ENCODE measurements around the gene ADGRG3.

Gene ADGRG3

GRCh38 chr16:57682809-57683635 is 14.9 kb downstream of the ADGRG3 start:
- no peak for DNase-seq

GRCh38 chr16:57683636-57684545 is 15.8 kb downstream of the ADGRG3 start:
- DNase-seq: no peak

- DNase-seq: no peak
These were observed 16.7 kb downstream of the ADGRG3 start for GRCh38 chr16:57684626-57685358.

- no peak for DNase-seq
These were observed 17.5 kb downstream of the ADGRG3 start for GRCh38 chr16:57685633-57686032.

DNA sequence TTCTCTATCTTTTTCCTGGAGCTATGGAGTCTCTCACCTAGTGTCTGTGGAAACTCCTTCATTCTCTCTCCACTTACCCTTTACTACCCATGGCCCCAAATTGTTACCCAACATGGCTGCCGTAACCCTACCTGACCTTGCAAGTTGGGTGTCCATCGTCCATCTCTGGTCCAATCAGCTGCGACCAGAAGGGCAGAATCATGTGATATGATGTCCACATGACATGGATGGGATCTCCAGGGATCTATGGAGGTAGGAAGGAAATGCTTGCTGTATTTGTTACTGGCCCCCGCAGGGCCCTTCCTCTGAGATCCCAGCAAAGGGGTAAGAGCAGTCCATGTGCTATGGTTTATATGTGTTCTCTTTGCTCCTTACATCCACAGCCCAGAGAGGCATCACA is 18.5 kb downstream of the ADGRG3 start:
- DNase-seq: no peak

GRCh38 chr16:57687363-57687929 is 19.3 kb downstream of the ADGRG3 start:
- DNase-seq: no peak

GRCh38 chr16:57688487-57688986 is 20.4 kb downstream of the ADGRG3 start:
- no peak for DNase-seq

DNA sequence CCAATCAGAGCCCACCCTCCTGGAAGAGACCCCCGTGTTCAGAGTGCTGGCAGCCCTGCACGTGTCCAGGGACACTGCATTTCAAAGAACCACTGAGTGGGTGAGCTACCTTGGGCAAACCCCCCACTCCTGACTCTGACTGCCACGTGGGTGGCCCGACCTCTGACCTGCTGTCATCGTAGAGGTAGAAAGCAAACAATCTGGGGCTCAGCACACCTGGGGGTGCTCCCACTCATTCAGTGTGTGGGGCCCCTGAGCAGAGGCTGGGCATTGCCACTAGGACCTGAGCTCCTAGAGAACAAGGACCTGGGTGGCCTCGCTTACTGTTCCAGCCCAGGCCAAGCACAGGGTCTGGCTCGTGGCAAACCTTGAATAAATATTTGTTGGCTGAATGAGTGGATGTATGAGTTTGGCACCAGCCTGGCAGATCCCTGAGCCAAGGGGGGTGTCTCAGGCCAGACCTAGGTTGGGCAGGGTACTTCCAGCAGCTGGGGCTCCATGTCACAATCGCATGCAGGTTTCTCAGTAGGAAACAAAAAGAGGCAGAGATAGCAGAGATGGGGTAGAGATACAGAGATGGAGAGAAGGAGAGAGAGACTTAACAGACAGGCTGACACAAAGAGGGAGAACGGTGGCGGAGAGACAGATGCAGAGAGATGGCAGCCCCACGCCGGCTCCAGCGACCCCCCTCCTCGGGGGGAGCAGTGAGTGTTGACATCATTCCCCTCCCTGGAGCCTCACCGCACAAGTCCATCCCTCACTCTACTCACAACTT is 21.1 kb downstream of the ADGRG3 start:
- no peak for DNase-seq

GRCh38 chr16:57689762-57690558 is 21.9 kb downstream of the ADGRG3 start:
- no peak for DNase-seq

DNA sequence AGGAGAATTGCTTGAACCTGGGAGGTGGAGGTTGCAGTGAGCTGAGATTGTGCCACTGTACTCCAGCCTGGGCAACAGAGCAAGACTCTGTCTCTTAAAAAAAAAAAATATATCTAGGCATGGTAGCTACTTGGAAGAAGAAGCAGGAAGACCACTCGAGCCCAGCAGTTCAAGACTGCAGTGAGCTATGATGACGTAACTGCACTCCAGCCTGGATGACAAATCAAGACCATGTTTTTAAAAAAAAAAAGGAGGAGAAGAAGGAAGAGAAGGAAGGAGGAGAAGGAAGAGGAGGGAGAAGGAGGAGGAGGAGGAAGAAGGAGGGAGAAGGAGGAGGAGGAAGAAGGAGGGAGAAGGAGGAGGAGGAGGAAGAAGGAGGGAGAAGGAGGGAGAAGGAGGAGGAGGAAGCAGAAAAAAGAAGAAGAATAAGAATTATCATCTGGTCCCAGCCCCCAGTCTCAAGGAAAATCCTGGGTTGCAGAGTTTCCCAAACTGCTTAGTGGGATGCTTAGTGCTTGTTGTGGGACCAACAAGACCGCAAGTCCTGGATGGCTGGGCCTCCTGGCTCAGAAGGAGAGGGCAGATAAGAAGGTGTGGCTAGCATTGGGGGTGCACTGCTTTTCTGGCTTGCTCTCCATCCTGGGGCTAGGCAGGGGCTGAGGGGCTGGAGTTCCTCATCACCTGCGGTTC is 22.8 kb downstream of the ADGRG3 start:
- no peak for DNase-seq

GRCh38 chr16:57692636-57693035 is 24.5 kb downstream of the ADGRG3 start:
- DNase-seq: no peak

DNA sequence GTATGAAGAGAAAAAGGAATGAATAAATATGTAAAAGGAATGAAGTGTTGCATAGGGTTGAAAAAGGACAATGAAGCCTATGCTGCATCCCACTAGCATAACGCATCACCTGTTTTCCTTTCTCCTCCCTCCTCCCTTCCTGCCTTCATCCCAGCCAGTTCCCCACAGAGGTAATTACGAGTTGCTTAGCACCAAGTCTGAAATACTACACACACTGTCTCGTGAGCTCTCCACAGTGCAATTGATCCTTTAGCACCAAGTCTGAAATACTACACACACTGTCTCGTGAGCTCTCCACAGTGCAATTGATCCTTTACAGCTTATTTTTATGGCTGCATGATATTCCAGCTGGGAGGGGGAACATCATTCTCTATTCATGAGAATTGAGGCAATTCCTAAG is 25.4 kb downstream of the ADGRG3 start:
- DNase-seq: no peak

DNA sequence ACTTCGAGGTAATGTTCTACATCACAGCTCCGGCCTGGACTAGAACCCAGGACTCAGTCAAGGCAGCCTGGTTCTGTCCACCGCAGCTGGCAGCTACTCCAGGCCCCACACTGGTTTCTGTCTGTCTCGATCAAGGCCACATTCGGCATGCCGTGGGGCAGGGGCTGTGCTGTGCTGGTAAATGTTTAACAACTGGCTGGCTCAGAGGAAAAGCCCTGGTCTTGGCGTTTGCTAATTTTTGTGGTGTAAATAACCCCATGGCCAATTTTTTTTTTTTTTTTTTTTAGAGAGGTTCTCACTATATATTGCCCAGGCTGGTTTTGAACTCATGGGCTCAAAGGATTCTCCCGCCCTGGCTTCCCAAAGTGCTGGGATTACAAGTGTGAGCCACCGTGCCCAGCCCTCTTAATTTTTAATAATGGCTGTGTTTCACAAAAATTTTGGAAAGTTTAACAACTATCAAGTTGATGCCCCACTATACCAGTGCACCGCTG is 26.2 kb downstream of the ADGRG3 start:
- DNase-seq: no peak

DNA sequence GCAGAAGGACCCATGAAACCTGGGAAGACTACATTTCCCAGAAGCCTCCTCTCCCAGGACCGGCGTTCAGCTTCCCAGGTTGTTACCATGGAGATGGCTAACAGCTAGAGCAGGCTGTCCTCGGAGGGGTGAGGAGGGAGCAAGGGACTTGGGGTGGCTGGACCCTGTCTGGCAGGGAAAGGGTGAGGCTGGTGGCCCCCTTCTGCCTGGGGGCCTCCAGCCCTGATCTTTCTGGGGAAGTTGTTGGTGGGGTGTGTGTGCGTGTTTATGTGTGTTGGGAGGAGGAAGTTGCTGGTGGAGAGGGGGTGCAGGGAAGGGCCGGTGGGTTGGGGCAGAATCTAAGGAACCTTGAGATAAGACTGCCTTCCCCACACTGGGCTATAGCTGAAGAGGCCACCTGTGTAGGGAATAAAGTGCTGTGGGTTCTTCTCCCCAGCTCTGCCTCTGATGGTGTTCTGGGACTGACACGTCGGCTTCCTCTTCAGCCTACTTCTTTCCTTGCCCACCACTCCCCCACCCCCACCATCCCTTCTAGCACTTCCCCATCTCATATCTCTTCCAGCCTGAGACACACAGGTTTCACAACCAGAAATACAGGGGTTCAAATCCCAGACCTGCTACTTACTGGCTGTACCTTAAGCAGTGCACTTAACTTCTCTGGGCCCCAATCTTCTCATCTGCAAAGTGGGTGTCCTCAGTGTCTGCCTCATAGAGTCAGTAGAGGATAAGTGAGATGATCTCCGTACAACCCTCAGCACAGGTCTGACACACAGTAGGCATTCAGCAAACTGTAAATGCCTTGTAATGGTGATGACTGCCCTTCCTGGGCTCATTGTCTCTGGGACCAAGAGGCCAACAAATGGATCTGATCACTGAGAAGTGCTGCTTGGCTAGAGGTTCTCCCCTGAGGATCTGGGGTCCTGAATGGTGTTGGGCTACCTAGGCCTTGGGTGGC is 26.9 kb downstream of the ADGRG3 start, which contains the start of gene DRC7:
Gene DRC7 (plus strand): TSS at position 82 of the 955 bp plus-strand sequence. CDS start 3,144 bp downstream, outside the sequence.
- DNase-seq: peak; percentile 29

DNA sequence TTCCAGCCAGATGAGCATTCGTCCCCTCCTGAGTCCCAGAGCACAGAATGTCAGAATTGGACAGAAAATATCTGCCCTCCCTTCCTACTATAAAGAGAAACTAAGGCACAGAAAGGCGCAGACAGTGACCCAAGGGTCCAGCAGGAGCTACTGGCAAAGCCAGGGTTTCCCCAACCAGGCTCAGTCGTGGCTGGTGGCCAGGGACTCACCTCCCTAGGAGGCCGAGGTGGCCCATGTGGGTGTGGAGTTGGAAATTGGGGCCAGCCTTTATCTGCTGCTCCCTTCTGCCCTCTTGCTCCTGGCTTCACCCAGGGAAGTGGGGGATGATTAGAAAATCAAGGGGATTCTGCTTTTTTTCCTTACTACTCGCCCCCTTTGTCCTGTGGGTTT is 27.6 kb downstream of the ADGRG3 start:
- DNase-seq: no peak

DNA sequence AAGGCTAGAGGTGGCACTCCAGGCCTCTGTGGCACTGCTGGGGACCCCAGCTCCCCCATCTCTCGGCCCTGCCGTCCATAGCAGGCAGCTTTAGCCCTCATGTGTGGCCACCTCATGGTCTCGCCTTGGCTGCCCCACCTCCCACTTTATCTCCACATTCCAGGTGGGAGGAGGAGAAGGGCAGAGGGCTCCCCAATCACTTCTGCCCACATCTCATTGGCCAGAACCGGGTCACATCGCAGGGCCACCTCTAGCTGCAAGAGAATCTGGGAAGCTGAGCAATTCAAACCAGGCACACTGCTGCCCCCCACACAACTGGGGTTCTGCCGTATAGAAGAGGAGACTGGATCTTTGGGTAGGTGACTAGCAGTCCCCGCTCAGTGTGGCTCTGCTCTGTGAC is 28.1 kb downstream of the ADGRG3 start:
- no peak for DNase-seq

- no peak for DNase-seq
These were observed 29.9 kb downstream of the ADGRG3 start for GRCh38 chr16:57697896-57698537.

GRCh38 chr16:57698812-57699405 is 30.8 kb downstream of the ADGRG3 start:
- no peak for DNase-seq

All from NCI-H2227 treated with DMSO at 0.1 percent for 48 hours (cell line).